Measurements from ENCODE around the gene UGT1A4.

DNA sequence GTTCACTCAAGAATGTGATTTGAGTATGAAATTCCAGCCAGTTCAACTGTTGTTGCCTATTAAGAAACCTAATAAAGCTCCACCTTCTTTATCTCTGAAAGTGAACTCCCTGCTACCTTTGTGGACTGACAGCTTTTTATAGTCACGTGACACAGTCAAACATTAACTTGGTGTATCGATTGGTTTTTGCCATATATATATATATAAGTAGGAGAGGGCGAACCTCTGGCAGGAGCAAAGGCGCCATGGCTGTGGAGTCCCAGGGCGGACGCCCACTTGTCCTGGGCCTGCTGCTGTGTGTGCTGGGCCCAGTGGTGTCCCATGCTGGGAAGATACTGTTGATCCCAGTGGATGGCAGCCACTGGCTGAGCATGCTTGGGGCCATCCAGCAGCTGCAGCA is 41.5 kb downstream of the UGT1A4 start, which contains the start of gene UGT1A1:
- no peak for TF ChIP-seq POLR2AphosphoS5 (IDR thresholded peaks at IDR 0.05; ENCODE audit: low read depth, low read length)
- no peak for TF ChIP-seq SIN3A (IDR thresholded peaks at IDR 0.05; ENCODE audit: borderline replicate concordance, insufficient read depth, low read length)

Measured in PFSK-1 (cell line).